SK-N-SH (cell line): ENCODE results near the gene DPYSL4.

Experiments
- EP300 ChIP-seq, 2 experiments: IDR thresholded peaks; 2 replicates each; pipeline versions ENCODE4 v1.4.0 to v1.6.1; 2012; ENCODE audit warnings: borderline replicate concordance in 1 of 2, low read depth in 1 of 2, low read length in 1 of 2
- FOXM1 ChIP-seq: IDR thresholded peaks from 2 replicates; pipeline ENCODE4 v1.4.0; 2012; ENCODE audit warnings: low read depth, mild to moderate bottlenecking
- NFIC ChIP-seq: IDR thresholded peaks from 2 replicates; pipeline ENCODE4 v1.4.0; 2012; ENCODE audit warnings: borderline replicate concordance
- POLR2AphosphoS5 ChIP-seq: IDR thresholded peaks from 2 replicates; pipeline ENCODE4 v1.6.1; 2012; ENCODE audit warnings: low read depth, low read length
- RAD21 ChIP-seq: IDR thresholded peaks from 2 replicates; pipeline ENCODE4 v1.6.1; 2012; ENCODE audit warnings: mild to moderate bottlenecking, low read length
- RFX5 ChIP-seq: IDR thresholded peaks from 2 replicates; pipeline ENCODE4 v1.6.1; 2012; ENCODE audit warnings: mild to moderate bottlenecking, improper control_type of control experiment, low read length
- TAF1 ChIP-seq: IDR thresholded peaks from 2 replicates; pipeline ENCODE4 v1.6.1; 2012; ENCODE audit warnings: low read depth, mild to moderate bottlenecking, low read length, moderate library complexity, borderline replicate concordance
- TCF12 ChIP-seq: IDR thresholded peaks from 2 replicates; pipeline ENCODE4 v1.4.0; 2012
- TEAD4 ChIP-seq: IDR thresholded peaks from 2 replicates; pipeline ENCODE4 v1.4.0; 2012; ENCODE audit warnings: mild to moderate bottlenecking, borderline replicate concordance; ENCODE audit not compliant: insufficient read depth
- TF ChIP-seq, protein P1 (sequence below): fragments of 200-600 bp; sonication (generic); IDR thresholded peaks from 2 replicates; pipeline ENCODE4 v1.6.1; 2017; ENCODE audit warnings: antibody characterized with exemption, mild to moderate bottlenecking, moderate library complexity
- TF ChIP-seq, protein P2 (sequence below): IDR thresholded peaks from 2 replicates; pipeline ENCODE4 v1.6.1; 2012; ENCODE audit warnings: mild to moderate bottlenecking, low read depth, low read length, moderate library complexity

DNA sequence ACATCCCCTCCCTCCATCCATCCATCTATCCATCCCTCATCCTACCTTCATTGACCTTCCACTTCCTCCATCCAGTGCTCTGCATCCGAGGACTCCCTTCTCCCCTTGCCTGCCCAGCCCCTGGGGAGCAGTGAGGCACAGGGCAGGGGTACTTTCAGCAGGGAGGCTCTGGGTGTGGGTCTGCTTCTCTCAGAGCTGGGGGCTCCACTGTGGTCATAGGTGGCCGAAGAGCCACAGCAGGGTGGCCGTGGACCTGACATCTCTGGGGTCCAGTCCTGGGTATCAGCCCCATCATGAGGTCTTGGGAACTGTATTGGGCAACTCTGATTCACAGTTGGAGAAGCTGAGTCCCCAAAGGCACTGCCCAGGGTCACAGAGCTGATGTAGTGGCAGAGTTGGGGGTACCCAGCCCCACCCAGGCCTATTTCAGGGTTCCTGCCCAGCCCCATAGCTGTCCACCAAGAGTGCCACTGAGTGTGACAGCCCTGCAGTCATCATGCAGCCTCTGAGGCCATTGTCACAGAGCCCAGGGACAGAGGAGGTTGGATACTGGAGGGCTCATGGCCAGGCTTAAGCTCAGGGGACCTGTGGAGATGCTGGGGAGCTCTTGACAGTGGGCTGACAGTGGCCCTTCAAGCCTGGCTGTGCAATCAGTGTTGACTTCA, 35.3 kb upstream of the DPYSL4 start:
- no peak for TF ChIP-seq RAD21
- TF ChIP-seq, protein P1, sequence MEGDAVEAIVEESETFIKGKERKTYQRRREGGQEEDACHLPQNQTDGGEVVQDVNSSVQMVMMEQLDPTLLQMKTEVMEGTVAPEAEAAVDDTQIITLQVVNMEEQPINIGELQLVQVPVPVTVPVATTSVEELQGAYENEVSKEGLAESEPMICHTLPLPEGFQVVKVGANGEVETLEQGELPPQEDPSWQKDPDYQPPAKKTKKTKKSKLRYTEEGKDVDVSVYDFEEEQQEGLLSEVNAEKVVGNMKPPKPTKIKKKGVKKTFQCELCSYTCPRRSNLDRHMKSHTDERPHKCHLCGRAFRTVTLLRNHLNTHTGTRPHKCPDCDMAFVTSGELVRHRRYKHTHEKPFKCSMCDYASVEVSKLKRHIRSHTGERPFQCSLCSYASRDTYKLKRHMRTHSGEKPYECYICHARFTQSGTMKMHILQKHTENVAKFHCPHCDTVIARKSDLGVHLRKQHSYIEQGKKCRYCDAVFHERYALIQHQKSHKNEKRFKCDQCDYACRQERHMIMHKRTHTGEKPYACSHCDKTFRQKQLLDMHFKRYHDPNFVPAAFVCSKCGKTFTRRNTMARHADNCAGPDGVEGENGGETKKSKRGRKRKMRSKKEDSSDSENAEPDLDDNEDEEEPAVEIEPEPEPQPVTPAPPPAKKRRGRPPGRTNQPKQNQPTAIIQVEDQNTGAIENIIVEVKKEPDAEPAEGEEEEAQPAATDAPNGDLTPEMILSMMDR = no peak
- no peak for TF ChIP-seq POLR2AphosphoS5
- TF ChIP-seq NFIC = no peak
- no peak for TF ChIP-seq EP300 (IDR thresholded peaks at IDR 0.05; ENCODE audit: borderline replicate concordance in 1 of 2, low read depth in 1 of 2, low read length in 1 of 2)
- no peak for TF ChIP-seq TEAD4
- TF ChIP-seq FOXM1 = no peak
- TF ChIP-seq TAF1 = no peak
- no peak for TF ChIP-seq TCF12
- TF ChIP-seq, protein P2, sequence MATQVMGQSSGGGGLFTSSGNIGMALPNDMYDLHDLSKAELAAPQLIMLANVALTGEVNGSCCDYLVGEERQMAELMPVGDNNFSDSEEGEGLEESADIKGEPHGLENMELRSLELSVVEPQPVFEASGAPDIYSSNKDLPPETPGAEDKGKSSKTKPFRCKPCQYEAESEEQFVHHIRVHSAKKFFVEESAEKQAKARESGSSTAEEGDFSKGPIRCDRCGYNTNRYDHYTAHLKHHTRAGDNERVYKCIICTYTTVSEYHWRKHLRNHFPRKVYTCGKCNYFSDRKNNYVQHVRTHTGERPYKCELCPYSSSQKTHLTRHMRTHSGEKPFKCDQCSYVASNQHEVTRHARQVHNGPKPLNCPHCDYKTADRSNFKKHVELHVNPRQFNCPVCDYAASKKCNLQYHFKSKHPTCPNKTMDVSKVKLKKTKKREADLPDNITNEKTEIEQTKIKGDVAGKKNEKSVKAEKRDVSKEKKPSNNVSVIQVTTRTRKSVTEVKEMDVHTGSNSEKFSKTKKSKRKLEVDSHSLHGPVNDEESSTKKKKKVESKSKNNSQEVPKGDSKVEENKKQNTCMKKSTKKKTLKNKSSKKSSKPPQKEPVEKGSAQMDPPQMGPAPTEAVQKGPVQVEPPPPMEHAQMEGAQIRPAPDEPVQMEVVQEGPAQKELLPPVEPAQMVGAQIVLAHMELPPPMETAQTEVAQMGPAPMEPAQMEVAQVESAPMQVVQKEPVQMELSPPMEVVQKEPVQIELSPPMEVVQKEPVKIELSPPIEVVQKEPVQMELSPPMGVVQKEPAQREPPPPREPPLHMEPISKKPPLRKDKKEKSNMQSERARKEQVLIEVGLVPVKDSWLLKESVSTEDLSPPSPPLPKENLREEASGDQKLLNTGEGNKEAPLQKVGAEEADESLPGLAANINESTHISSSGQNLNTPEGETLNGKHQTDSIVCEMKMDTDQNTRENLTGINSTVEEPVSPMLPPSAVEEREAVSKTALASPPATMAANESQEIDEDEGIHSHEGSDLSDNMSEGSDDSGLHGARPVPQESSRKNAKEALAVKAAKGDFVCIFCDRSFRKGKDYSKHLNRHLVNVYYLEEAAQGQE = no peak
- no peak for TF ChIP-seq RFX5
